ENCODE results near the gene CMTM6.

The CMTM6 gene

GRCh38 chr3:32492684-32493436 lies 9.8 kb downstream of the CMTM6 start:
- no peak for DNase-seq (ENCODE audit: low spot score)
- Histone ChIP-seq H3K4me3 (no peak overlapping the region), H3K27ac (no peak overlapping the region)

GRCh38 chr3:32488474-32489008 lies 14.1 kb downstream of the CMTM6 start:
- H3K4me3 ChIP-seq: no peak overlapping the region
- no peak for DNase-seq (ENCODE audit: low spot score)
- H3K27ac ChIP-seq: peak overlapping the region in 1 of 2 donors; percentile 46
- no peak for TF ChIP-seq CTCF (IDR thresholded peaks at IDR 0.05)

More at GRCh38 chr3:32492684-32493436, 9.8 kb downstream of the CMTM6 start:
- TF ChIP-seq CTCF (IDR thresholded peaks at IDR 0.05): no peak

- DNase-seq (ENCODE audit: low spot score): no peak
- TF ChIP-seq CTCF (IDR thresholded peaks at IDR 0.05): no peak
- H3K4me3 ChIP-seq: no peak overlapping the region
- H3K27ac ChIP-seq: peak overlapping the region in 1 of 2 donors; percentile 46
Observed at GRCh38 chr3:32487781-32488473, 14.7 kb downstream of the CMTM6 start.

GRCh38 chr3:32484436-32484835 lies 18.2 kb downstream of the CMTM6 start:
- H3K27ac ChIP-seq: no peak overlapping the region
- DNase-seq (ENCODE audit: low spot score): no peak
- no peak for TF ChIP-seq CTCF (IDR thresholded peaks at IDR 0.05)
- no peak overlapping the region for H3K4me3 ChIP-seq

GRCh38 chr3:32483772-32484171 lies 18.9 kb downstream of the CMTM6 start:
- TF ChIP-seq CTCF (IDR thresholded peaks at IDR 0.05): no peak
- no peak overlapping the region for H3K4me3 ChIP-seq
- H3K27ac ChIP-seq: no peak overlapping the region
- DNase-seq (ENCODE audit: low spot score): no peak

GRCh38 chr3:32482693-32483092 lies 20.0 kb downstream of the CMTM6 start:
- TF ChIP-seq CTCF (IDR thresholded peaks at IDR 0.05): no peak
- H3K4me3 ChIP-seq: no peak overlapping the region
- no peak overlapping the region for H3K27ac ChIP-seq
- no peak for DNase-seq (ENCODE audit: low spot score)
